ENCODE results near the gene CAMK1G.

Gene CAMK1G

GRCh38 chr1:209595028-209595427, 11.5 kb downstream of the CAMK1G start:
- Histone ChIP-seq H3K79me2 (ENCODE audit: insufficient read depth, low read length) (no peaks in the 10 kb centered on the region), H3K27me3 (ENCODE audit: insufficient read depth, low read length, poor library complexity) (peaks cover 25% of the 10 kb centered on the region), H3K4me1 (ENCODE audit: insufficient read depth, low read length) (no peaks in the 10 kb centered on the region), H3K4me2 (ENCODE audit: insufficient read depth, low read length) (no peak overlapping the region), H2AFZ (ENCODE audit: low read depth, low read length) (no peak overlapping the region), H3K36me3 (ENCODE audit: insufficient read depth, low read length) (no peaks in the 10 kb centered on the region), H3K9ac (ENCODE audit: low read depth, low read length) (no peak overlapping the region), H3K9me3 (ENCODE audit: insufficient read depth, low read length, severe bottlenecking) (no peaks in the 10 kb centered on the region), H3K4me3 (ENCODE audit: low read depth in 1 of 2, low read length in 2 of 2) (no peak overlapping the region), H3K27ac (ENCODE audit: low read length) (no peak overlapping the region), H4K20me1 (ENCODE audit: insufficient read depth, low read length) (no peaks in the 10 kb centered on the region)
- DNase-seq: no peak
- no peak for ATAC-seq (ENCODE audit: insufficient read depth, low read depth)
- no peak for TF ChIP-seq CTCF (IDR thresholded peaks at IDR 0.05; ENCODE audit: borderline replicate concordance, extremely low read depth, low read length, poor library complexity, severe bottlenecking)
- TF ChIP-seq EZH2 (IDR thresholded peaks at IDR 0.05; ENCODE audit: borderline replicate concordance, low read depth, low read length, severe bottlenecking): no peak

GRCh38 chr1:209595599-209596285, 12.2 kb downstream of the CAMK1G start:
- TF ChIP-seq CTCF (IDR thresholded peaks at IDR 0.05; ENCODE audit: borderline replicate concordance, extremely low read depth, low read length, poor library complexity, severe bottlenecking): no peak
- no peak for TF ChIP-seq EZH2 (IDR thresholded peaks at IDR 0.05; ENCODE audit: borderline replicate concordance, low read depth, low read length, severe bottlenecking)
- no peak for DNase-seq
- no peak for ATAC-seq (ENCODE audit: insufficient read depth, low read depth)

GRCh38 chr1:209597499-209597898, 14.0 kb downstream of the CAMK1G start:
- Histone ChIP-seq H3K4me3 (ENCODE audit: low read depth in 1 of 2, low read length in 2 of 2) (no peak overlapping the region), H3K79me2 (ENCODE audit: insufficient read depth, low read length) (no peaks in the 10 kb centered on the region), H3K9me3 (ENCODE audit: insufficient read depth, low read length, severe bottlenecking) (no peaks in the 10 kb centered on the region), H3K36me3 (ENCODE audit: insufficient read depth, low read length) (no peaks in the 10 kb centered on the region), H3K4me1 (ENCODE audit: insufficient read depth, low read length) (no peaks in the 10 kb centered on the region), H3K4me2 (ENCODE audit: insufficient read depth, low read length) (no peak overlapping the region), H3K9ac (ENCODE audit: low read depth, low read length) (no peak overlapping the region), H3K27me3 (ENCODE audit: insufficient read depth, low read length, poor library complexity) (peaks cover 22% of the 10 kb centered on the region), H4K20me1 (ENCODE audit: insufficient read depth, low read length) (no peaks in the 10 kb centered on the region), H2AFZ (ENCODE audit: low read depth, low read length) (no peak overlapping the region), H3K27ac (ENCODE audit: low read length) (no peak overlapping the region)
- DNase-seq (no peak), ATAC-seq (ENCODE audit: insufficient read depth, low read depth) (no peak)
- TF ChIP-seq CTCF (IDR thresholded peaks at IDR 0.05; ENCODE audit: borderline replicate concordance, extremely low read depth, low read length, poor library complexity, severe bottlenecking) (no peak), EZH2 (IDR thresholded peaks at IDR 0.05; ENCODE audit: borderline replicate concordance, low read depth, low read length, severe bottlenecking) (no peak)

More at GRCh38 chr1:209595599-209596285, 12.2 kb downstream of the CAMK1G start:
- H3K4me1 ChIP-seq (ENCODE audit: insufficient read depth, low read length): no peaks in the 10 kb centered on the region
- peaks cover 25% of the 10 kb centered on the region for H3K27me3 ChIP-seq (ENCODE audit: insufficient read depth, low read length, poor library complexity)
- no peaks in the 10 kb centered on the region for H3K79me2 ChIP-seq (ENCODE audit: insufficient read depth, low read length)
- no peak overlapping the region for H3K4me2 ChIP-seq (ENCODE audit: insufficient read depth, low read length)
- H3K36me3 ChIP-seq (ENCODE audit: insufficient read depth, low read length): no peaks in the 10 kb centered on the region
- H4K20me1 ChIP-seq (ENCODE audit: insufficient read depth, low read length): no peaks in the 10 kb centered on the region
- no peak overlapping the region for H3K4me3 ChIP-seq (ENCODE audit: low read depth in 1 of 2, low read length in 2 of 2)
- H3K9me3 ChIP-seq (ENCODE audit: insufficient read depth, low read length, severe bottlenecking): no peaks in the 10 kb centered on the region
- H3K9ac ChIP-seq (ENCODE audit: low read depth, low read length): no peak overlapping the region
- no peak overlapping the region for H3K27ac ChIP-seq (ENCODE audit: low read length)
- H2AFZ ChIP-seq (ENCODE audit: low read depth, low read length): no peak overlapping the region

Measured in DND-41 (cell line).